GM12864 (cell line): Measurements from ENCODE around the gene EXOG.
A peak's percentile ranks its signal among the peaks of the same experiment; 100 is the strongest.

ENCODE experiments used
- DNase-seq: peaks from one replicate; pipeline ENCODE4 v3.0.0-alpha.2; 2011; ENCODE audit warnings: low read depth
- H3K4me3 ChIP-seq: 2 replicates; pipeline ENCODE4 v1.5.1; 2011; ENCODE audit warnings: mild to moderate bottlenecking, low read depth, low read length, control low read depth
- CTCF ChIP-seq: IDR thresholded peaks from 2 replicates; pipeline ENCODE4 v1.5.1; 2011; ENCODE audit warnings: low read depth, mild to moderate bottlenecking, moderate library complexity, low read length, control low read depth, inconsistent platforms; ENCODE audit errors: missing control alignments

The EXOG gene

GRCh38 chr3:38496131-38496910 lies at the start of gene EXOG:
Gene EXOG (plus strand): TSS chr3:38496340. CDS start chr3:38496368, 28 bp downstream.
- DNase-seq: peak; percentile 67
- TF ChIP-seq CTCF: peak; percentile 82
- H3K4me3 ChIP-seq: peak within 1 kb of the TSS; percentile 99

- DNase-seq: no peak
- TF ChIP-seq CTCF: no peak
Measured at GRCh38 chr3:38446812-38447211, 49.3 kb upstream of the EXOG start.

GRCh38 chr3:38450853-38451252 lies 45.3 kb upstream of the EXOG start:
- DNase-seq: no peak
- TF ChIP-seq CTCF: no peak

More at GRCh38 chr3:38446812-38447211, 49.3 kb upstream of the EXOG start:
- no peak overlapping the region for H3K4me3 ChIP-seq

GRCh38 chr3:38453075-38453912 lies 42.8 kb upstream of the EXOG start, which contains the start of gene ACVR2B:
Gene ACVR2B (plus strand): TSS chr3:38453890. CDS start chr3:38454323, 433 bp downstream.
- DNase-seq: peak; percentile 25
- no peak for TF ChIP-seq CTCF
- H3K4me3 ChIP-seq: peak within 1 kb of the TSS; percentile 65

More at GRCh38 chr3:38450853-38451252, 45.3 kb upstream of the EXOG start:
- H3K4me3 ChIP-seq: no peak overlapping the region

- peak overlapping the region; percentile 64 for H3K4me3 ChIP-seq
- no peak for DNase-seq
- no peak for TF ChIP-seq CTCF
Measured at GRCh38 chr3:38453913-38454177, 42.3 kb upstream of the EXOG start.

GRCh38 chr3:38454178-38454883 lies 41.8 kb upstream of the EXOG start:
- H3K4me3 ChIP-seq: peak overlapping the region; percentile 64
- no peak for DNase-seq
- TF ChIP-seq CTCF: no peak
